ENCODE results near the gene TMOD3. TPM values are rescaled to one million over a fixed set of nuclear protein-coding genes. Genes with fewer than 3 reads are reported as not detected.

The TMOD3 gene
- total and polyA plus RNA-seq, 7 donors: 1.8 to 22.6 (median 7.4) TPM

DNA sequence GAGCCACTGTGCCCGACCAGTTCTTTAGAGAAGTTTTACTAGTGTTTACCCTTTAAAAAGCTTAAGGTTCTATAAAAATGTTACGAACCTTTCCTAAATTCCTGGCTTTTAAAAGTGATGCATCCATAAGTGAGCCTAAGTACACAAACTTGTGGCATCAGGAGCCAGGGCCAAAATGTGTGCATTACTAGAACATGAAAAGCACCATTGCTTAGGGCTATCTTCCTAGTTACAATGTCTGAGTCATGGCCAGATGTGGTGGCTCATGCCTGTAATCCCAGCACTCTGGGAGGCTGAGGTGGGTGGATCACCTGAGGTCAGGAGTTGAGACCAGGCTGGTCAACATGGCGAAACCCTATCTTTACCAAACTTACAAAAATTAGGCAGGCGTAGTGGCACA, 102.2 kb downstream of the TMOD3 start:
- ATAC-seq (no peak), DNase-seq (no peak)
- Histone ChIP-seq H3K9me3 (no peaks in the 10 kb centered on the region), H3K27me3 (ENCODE audit: insufficient read depth in 3 of 3, low read length in 2 of 3) (no peaks in the 10 kb centered on the region), H3K4me1 (no peaks in the 10 kb centered on the region), H3K27ac (no peak overlapping the region), H3K36me3 (ENCODE audit: insufficient read depth in 1 of 2, low read depth in 1 of 2) (peaks cover 0 to 30% of the 10 kb centered on the region in 2 donors), H3K4me3 (no peak overlapping the region)
- intact Hi-C loops (cut with DNase I): no loop called here
- TF ChIP-seq, protein P1, sequence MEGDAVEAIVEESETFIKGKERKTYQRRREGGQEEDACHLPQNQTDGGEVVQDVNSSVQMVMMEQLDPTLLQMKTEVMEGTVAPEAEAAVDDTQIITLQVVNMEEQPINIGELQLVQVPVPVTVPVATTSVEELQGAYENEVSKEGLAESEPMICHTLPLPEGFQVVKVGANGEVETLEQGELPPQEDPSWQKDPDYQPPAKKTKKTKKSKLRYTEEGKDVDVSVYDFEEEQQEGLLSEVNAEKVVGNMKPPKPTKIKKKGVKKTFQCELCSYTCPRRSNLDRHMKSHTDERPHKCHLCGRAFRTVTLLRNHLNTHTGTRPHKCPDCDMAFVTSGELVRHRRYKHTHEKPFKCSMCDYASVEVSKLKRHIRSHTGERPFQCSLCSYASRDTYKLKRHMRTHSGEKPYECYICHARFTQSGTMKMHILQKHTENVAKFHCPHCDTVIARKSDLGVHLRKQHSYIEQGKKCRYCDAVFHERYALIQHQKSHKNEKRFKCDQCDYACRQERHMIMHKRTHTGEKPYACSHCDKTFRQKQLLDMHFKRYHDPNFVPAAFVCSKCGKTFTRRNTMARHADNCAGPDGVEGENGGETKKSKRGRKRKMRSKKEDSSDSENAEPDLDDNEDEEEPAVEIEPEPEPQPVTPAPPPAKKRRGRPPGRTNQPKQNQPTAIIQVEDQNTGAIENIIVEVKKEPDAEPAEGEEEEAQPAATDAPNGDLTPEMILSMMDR (IDR thresholded peaks at IDR 0.05): no peak
- 94 to 98% (median 97%) methylated on average over 4 of the region's 4 CpGs for WGBS, 3 donors

GRCh38 chr15:51932161-51932560, 102.7 kb downstream of the TMOD3 start:
- ATAC-seq: no peak
- no peaks in the 10 kb centered on the region for H3K27me3 ChIP-seq (ENCODE audit: insufficient read depth in 3 of 3, low read length in 2 of 3)
- no peaks in the 10 kb centered on the region for H3K9me3 ChIP-seq
- WGBS, 3 donors: 21 to 44% (median 34%) methylated on average over 1 of the region's 1 CpG
- intact Hi-C loops (cut with DNase I): no loop called here
- TF ChIP-seq, protein P1 (IDR thresholded peaks at IDR 0.05): no peak
- no peaks in the 10 kb centered on the region for H3K4me1 ChIP-seq
- no peak overlapping the region for H3K27ac ChIP-seq
- DNase-seq: no peak
- no peak overlapping the region for H3K4me3 ChIP-seq
- H3K36me3 ChIP-seq (ENCODE audit: insufficient read depth in 1 of 2, low read depth in 1 of 2): peaks cover 0 to 34% of the 10 kb centered on the region in 2 donors

DNA sequence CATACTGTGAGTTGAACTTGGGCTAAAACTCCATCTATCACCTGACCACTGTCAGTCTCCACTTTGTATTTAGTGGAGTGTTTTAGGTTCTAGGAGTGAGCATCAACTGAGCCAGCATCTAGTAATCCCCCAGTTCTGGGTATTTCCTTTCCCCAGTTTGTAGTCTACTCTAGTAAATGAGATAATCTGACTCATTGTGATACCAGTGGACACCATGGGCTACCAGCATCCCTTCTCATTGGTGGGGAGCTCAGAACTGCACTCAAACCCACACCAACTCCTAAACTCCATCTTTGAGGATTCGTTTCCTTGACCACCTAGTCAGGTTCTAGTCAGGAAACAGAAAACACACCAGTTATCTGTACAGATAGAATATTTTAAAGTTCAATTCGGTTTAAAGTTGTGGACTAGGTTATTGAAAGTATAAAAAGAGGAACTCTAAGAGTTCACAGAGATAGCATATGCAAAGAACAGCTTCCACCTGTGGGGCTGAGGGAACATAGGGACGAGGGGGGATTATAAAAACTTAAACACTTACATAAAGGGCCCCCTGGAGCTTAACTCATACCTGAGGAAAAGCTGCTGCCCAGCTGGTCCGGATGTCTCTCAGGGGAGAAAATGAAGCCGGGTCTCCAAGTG, 106.1 kb downstream of the TMOD3 start:
- intact Hi-C loops (cut with DNase I): no loop called here
- WGBS, 3 donors: 72 to 78% (median 73%) methylated on average over 5 of the region's 5 CpGs
- no peaks in the 10 kb centered on the region for H3K27me3 ChIP-seq (ENCODE audit: insufficient read depth in 3 of 3, low read length in 2 of 3)
- DNase-seq (no peak), ATAC-seq (no peak)
- H3K36me3 ChIP-seq (ENCODE audit: insufficient read depth in 1 of 2, low read depth in 1 of 2): peaks cover 0 to 29% of the 10 kb centered on the region in 2 donors
- H3K4me1 ChIP-seq: peaks cover 4% of the 10 kb centered on the region
- TF ChIP-seq, protein P1 (IDR thresholded peaks at IDR 0.05): no peak
- no peaks in the 10 kb centered on the region for H3K9me3 ChIP-seq
- no peak overlapping the region for H3K27ac ChIP-seq
- no peak overlapping the region for H3K4me3 ChIP-seq

- peaks cover 0 to 29% of the 10 kb centered on the region in 2 donors for H3K36me3 ChIP-seq (ENCODE audit: insufficient read depth in 1 of 2, low read depth in 1 of 2)
- 86 to 89% (median 87%) methylated on average over 2 of the region's 2 CpGs for WGBS, 3 donors
- no peak overlapping the region for H3K27ac ChIP-seq
- DNase-seq (no peak), ATAC-seq (no peak)
- no peaks in the 10 kb centered on the region for H3K27me3 ChIP-seq (ENCODE audit: insufficient read depth in 3 of 3, low read length in 2 of 3)
- no peak overlapping the region for H3K4me3 ChIP-seq
- H3K9me3 ChIP-seq: no peaks in the 10 kb centered on the region
- intact Hi-C loops (cut with DNase I): no loop called here
- H3K4me1 ChIP-seq: peaks cover 4% of the 10 kb centered on the region
- TF ChIP-seq, protein P1 (IDR thresholded peaks at IDR 0.05): no peak
Observed at GRCh38 chr15:51936105-51936478, 106.6 kb downstream of the TMOD3 start.

DNA sequence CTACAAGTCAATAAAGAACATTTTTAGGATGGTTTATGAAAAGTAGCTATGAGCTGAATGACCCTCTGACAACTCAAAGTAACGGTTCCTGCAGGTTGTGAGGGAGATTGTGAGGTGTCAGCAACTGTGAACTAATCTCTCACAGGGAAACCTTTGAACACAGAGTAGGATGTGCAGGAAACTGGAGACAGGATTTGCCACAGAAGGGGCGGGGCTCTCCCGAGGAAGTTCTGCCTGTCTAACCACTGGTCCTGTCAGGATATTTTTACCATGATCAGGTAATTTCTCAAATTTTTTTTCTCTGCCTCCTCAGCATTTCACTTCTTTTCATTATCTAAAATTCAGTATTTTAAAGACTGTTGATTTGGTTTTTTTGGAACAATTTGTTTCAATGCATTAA, 108.8 kb downstream of the TMOD3 start:
- Histone ChIP-seq H3K27me3 (ENCODE audit: insufficient read depth in 3 of 3, low read length in 2 of 3) (no peaks in the 10 kb centered on the region), H3K4me3 (no peak overlapping the region), H3K4me1 (peaks cover 12% of the 10 kb centered on the region), H3K27ac (no peak overlapping the region), H3K9me3 (no peaks in the 10 kb centered on the region), H3K36me3 (ENCODE audit: insufficient read depth in 1 of 2, low read depth in 1 of 2) (peaks cover 0 to 32% of the 10 kb centered on the region in 2 donors)
- TF ChIP-seq, protein P1 (IDR thresholded peaks at IDR 0.05): no peak
- intact Hi-C loops (cut with DNase I): no loop called here
- no peak for ATAC-seq
- DNase-seq: no peak
- WGBS, 3 donors: 62 to 90% (median 84%) methylated on average over 3 of the region's 3 CpGs
